WERI-Rb-1 (cell line): ENCODE measurements around the gene KRTAP4-3.
"Not testable (repeated sequence)": the region's sequence is repeated elsewhere in the genome, so short reads cannot be mapped to it uniquely, and the experiment has no call there.

ENCODE experiments used
- DNase-seq: peaks from one replicate; pipeline ENCODE4 v3.0.0-alpha.2; 2020
- H3K27ac ChIP-seq: fragments of 250-450 bp; sonication (Bioruptor Pico); 2 replicates; pipeline ENCODE4 v1.5.1; 2020; ENCODE audit warnings: mild to moderate bottlenecking, moderate library complexity
- H3K27me3 ChIP-seq: fragments of 250-450 bp; sonication (Bioruptor Pico); 2 replicates; pipeline ENCODE4 v1.5.1; 2021; ENCODE audit warnings: mild to moderate bottlenecking, low read depth, moderate library complexity; ENCODE audit not compliant: insufficient read depth, severe bottlenecking
- H3K36me3 ChIP-seq: fragments of 250-450 bp; sonication (Bioruptor Pico); 2 replicates; pipeline ENCODE4 v1.5.1; 2020; ENCODE audit warnings: mild to moderate bottlenecking, moderate library complexity
- H3K4me3 ChIP-seq: 2 replicates; pipeline ENCODE4 v1.5.1; 2011; ENCODE audit warnings: low read depth, mild to moderate bottlenecking, control low read depth, low read length
- H3K9me3 ChIP-seq: fragments of 250-450 bp; sonication (Bioruptor Pico); 2 replicates; pipeline ENCODE4 v1.5.1; 2021; ENCODE audit warnings: mild to moderate bottlenecking, moderate library complexity; ENCODE audit not compliant: severe bottlenecking
- CTCF ChIP-seq: IDR thresholded peaks from 2 replicates; pipeline ENCODE4 v1.5.1; 2011; ENCODE audit warnings: low read depth, mild to moderate bottlenecking, control low read depth, inconsistent platforms, low read length

KRTAP4-3 gene

GRCh38 chr17:41150026-41150425 is 18.0 kb downstream of the KRTAP4-3 start:
- H3K27ac ChIP-seq = no peak overlapping the region
- no peaks in the 10 kb centered on the region for H3K36me3 ChIP-seq
- TF ChIP-seq CTCF = no peak
- DNase-seq = no peak
- no peak overlapping the region for H3K4me3 ChIP-seq
- H3K9me3 ChIP-seq = no peaks in the 10 kb centered on the region
- peaks cover 90% of the 10 kb centered on the region for H3K27me3 ChIP-seq

- TF ChIP-seq CTCF = no peak
- no peak for DNase-seq
- no peak within 1 kb of the TSS for H3K27ac ChIP-seq
- H3K27me3 ChIP-seq = peaks cover 90% of the 10 kb centered on the region
- no peak within 1 kb of the TSS for H3K4me3 ChIP-seq
- no peaks in the 10 kb centered on the region for H3K9me3 ChIP-seq
- no peaks in the 10 kb centered on the region for H3K36me3 ChIP-seq
Observed at GRCh38 chr17:41149652-41149985, 18.4 kb downstream of the KRTAP4-3 start, which contains the start of gene KRTAP4-5. Gene KRTAP4-5 (minus strand): TSS chr17:41149825. CDS start chr17:41149767, 58 bp downstream.

- H3K27ac ChIP-seq, H3K36me3 ChIP-seq, H3K4me3 ChIP-seq, DNase-seq, H3K9me3 ChIP-seq: not testable (repeated sequence)
- peaks cover 90% of the 10 kb centered on the region for H3K27me3 ChIP-seq
Observed at GRCh38 chr17:41148971-41149651, 18.9 kb downstream of the KRTAP4-3 start.

- H3K4me3 ChIP-seq = no peak overlapping the region
- no peaks in the 10 kb centered on the region for H3K36me3 ChIP-seq
- H3K27ac ChIP-seq = no peak overlapping the region
- DNase-seq = no peak
- TF ChIP-seq CTCF = no peak
- peaks cover 87% of the 10 kb centered on the region for H3K27me3 ChIP-seq
- H3K9me3 ChIP-seq = no peaks in the 10 kb centered on the region
Observed at GRCh38 chr17:41147531-41148204, 20.4 kb downstream of the KRTAP4-3 start.

GRCh38 chr17:41145261-41145660 is 22.8 kb downstream of the KRTAP4-3 start:
- peaks cover 8% of the 10 kb centered on the region for H3K9me3 ChIP-seq
- H3K36me3 ChIP-seq = no peaks in the 10 kb centered on the region
- peaks cover 86% of the 10 kb centered on the region for H3K27me3 ChIP-seq
- no peak overlapping the region for H3K27ac ChIP-seq
- TF ChIP-seq CTCF = no peak
- no peak overlapping the region for H3K4me3 ChIP-seq
- DNase-seq = no peak

GRCh38 chr17:41144846-41145245 is 23.2 kb downstream of the KRTAP4-3 start:
- no peak for DNase-seq
- H3K27me3 ChIP-seq = peaks cover 82% of the 10 kb centered on the region
- no peaks in the 10 kb centered on the region for H3K36me3 ChIP-seq
- H3K9me3 ChIP-seq = peaks cover 10% of the 10 kb centered on the region
- no peak for TF ChIP-seq CTCF
- H3K4me3 ChIP-seq = no peak overlapping the region
- no peak overlapping the region for H3K27ac ChIP-seq
